ENCODE data around the gene SYTL5.
A peak's percentile ranks its signal among the peaks of the same experiment; 100 is the strongest.

SYTL5 gene

DNA sequence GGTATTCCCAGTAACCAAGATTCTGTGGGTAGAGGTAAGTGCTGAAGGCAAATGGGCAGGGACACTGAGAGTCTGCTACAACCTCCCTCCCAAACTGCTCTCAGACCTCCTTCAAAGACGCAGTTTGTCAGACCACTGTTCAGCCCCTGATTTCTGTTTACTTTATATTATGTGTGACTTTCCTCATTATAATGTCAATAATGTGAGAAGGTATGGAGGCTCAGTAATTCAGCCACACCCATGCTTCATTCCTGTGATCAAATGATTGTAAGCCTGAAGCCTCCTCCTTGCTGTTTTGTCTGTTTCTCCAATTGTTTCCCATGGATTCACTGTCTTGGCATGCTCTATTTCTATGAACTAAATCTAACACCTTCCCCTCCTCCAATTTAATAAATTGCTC is 75.6 kb downstream of the SYTL5 start:
- in situ Hi-C loops (cut with MboI; ENCODE audit: low pct_unique_long_range_greater_than_20kb, low sequenced_read_pairs): no loop called here
- no peak for DNase-seq

DNA sequence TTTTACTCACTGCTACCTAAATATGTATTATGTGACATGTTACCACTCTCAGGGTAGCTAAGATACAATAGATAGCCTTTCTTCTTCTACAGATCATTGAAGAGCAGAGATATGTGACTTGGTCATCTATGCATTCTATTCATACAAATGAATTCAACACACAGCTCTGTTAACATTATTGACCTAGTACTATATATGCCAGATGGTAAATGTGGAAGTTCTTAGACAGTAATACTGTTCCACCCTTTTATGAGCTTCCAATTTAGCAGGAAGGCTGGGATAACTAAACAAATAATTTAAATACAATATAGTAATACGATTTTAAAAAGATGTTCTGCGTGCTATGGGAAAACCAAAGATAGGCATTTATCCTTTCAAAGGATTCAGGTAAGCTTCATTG is 76.0 kb downstream of the SYTL5 start:
- no peak for DNase-seq
- in situ Hi-C loops (cut with MboI; ENCODE audit: low pct_unique_long_range_greater_than_20kb, low sequenced_read_pairs): no loop called here

DNA sequence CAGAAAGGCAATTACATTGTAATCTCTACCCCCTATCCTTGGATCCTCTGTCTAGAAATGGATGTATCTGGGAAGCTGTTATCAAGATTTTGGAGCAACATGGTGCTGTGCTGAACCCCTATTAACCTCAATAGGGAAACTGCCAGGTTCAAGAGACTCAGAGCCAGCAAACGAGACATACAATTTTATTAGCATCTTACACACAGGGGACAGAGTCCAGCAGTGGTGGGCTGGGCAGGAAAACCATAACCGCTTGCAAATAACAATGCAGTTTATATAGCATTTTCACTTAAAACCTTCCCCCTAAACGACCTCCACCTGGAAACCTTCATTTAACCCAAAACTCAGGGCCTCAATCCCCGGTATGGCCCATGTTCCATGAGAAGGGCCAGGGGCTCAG is 79.5 kb downstream of the SYTL5 start:
- in situ Hi-C loops (cut with MboI; ENCODE audit: low pct_unique_long_range_greater_than_20kb, low sequenced_read_pairs): no loop called here
- no peak for DNase-seq

DNA sequence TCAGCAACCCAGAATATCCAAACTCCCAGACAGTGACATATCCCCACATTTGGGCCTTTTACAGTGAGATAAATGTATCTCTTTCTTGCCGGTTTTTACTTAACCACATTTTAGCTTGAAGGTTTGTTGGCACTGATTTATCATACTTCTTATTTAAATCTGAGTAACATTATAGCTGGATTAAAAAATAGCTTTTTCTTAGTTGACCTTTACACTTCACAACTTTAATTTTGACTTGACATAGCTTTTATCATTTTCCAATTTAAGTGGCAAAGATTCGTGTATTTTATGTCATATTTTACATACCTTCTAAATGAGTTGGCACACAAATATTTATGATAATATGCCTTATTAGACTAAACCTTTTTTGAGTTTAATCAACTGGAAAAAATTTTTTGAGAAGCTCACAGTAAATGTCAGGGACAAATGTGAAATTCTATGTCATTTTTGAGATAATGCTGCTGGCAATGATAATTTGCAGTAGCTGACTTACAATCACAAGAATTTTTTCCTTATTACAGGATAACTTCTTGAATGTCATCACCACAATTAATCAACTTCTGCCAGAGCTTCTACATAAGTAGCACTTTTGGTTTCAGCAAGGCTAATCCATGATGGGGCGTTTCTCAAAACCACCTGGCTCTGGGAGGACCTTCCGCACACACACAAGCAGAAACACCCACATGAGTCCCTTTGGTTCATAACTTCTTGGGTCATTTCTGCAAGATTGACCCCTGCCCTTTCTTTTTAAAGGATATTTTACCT is 80.3 kb downstream of the SYTL5 start:
- DNase-seq: no peak
- in situ Hi-C loops (cut with MboI; ENCODE audit: low pct_unique_long_range_greater_than_20kb, low sequenced_read_pairs): no loop called here

DNA sequence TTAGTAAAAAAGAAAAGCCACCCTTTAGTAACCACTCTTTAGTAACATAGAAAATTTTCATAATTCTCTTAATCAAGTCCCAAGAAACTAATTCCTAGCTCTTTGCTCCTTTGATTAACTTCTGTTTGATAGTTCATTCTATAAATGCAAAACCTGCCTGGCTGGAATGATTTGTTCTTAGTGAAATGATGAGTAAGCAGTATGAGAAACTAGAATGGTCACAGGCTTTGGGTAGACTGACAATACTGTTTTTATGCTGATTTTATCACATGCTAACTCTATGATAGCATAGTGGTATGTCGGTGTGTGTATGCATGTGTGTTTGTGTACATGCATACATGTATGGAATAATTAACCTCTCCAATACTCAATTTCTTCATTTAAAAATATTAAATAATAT is 81.2 kb downstream of the SYTL5 start:
- DNase-seq: no peak
- in situ Hi-C loops (cut with MboI; ENCODE audit: low pct_unique_long_range_greater_than_20kb, low sequenced_read_pairs): no loop called here

DNA sequence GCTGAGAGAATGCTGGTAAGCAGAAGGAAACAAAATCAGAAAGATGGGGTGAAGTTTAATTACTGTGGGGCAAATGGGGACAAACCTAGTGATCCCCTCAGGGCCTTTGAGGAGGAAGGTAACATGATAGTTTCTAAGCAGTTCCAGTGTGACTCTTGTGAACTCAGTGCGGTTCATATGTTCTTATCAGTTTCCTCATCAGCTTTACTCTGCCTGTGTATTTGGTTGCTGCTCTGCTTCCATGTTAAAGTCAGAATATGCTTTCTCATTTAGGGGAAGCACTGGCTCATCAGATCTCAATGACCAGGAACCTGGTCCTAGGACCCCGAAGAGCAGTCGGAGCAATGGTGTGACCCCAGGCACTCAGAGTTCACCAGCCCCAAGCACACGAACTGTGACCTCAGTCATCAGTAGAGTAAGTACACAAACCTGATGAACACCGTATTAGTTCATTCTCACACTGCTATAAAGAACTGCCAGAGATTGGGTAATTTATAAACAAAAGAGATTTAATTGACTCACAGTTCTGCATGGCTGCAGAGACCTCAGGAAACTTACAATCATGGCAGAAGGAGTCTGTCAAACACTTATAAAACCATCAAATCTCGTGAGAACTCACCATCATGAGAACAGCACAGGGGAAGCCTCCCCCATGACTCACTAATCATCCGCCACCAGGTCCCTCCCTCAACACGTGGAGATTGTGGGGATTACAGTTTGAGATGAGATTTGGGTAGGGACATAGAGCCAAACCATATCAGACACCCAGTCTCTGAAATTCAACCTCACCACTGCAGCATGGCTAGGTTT is 83.0 kb downstream of the SYTL5 start:
- in situ Hi-C loops (cut with MboI; ENCODE audit: low pct_unique_long_range_greater_than_20kb, low sequenced_read_pairs): no loop called here
- DNase-seq: no peak

DNA sequence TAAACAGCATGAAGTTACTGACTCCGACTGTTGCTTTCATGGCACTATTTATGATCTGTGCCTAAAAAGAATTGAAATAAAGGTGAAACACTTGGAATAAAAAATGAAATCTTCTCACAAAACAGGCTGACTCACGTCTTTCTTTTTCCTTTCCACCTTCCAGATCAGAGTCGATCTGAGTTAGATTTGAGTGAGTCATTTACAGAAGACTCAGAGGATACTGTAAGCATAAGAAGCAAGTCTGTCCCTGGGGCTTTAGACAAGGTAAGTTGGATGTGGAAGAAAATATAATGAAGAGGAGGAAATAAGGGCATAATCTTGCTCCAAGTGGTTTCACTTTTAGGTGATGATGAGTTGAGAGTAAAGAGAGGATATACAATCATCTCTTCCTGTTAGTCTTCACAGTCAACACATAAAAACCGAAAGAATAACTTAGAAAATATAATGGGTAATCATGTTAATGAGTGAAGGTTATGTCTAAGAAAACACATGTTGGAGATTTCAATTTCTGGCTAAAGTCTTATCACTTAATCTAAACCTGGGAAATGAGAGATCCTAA is 89.7 kb downstream of the SYTL5 start:
- no peak for DNase-seq
- in situ Hi-C loops (cut with MboI; ENCODE audit: low pct_unique_long_range_greater_than_20kb, low sequenced_read_pairs): no loop called here

DNA sequence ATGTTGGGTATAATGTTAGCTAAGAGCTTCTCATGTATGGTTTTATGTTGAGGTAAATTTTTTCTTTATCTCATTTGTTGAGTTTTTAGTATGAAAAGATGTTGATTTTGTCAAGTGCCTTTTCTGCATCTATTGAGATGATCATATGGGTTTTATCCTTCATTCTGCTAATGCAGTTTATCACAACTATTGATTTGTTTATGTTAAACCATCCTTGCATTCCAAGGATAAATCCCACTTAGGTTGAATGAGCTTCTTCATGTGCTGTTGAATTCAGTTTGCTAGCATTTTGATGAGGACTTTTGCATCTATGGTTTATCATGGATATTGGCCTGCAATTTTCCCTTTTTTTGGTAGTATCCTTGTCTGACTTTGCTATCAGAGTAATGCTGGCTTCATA is 93.3 kb downstream of the SYTL5 start:
- no peak for DNase-seq
- in situ Hi-C loops (cut with MboI; ENCODE audit: low pct_unique_long_range_greater_than_20kb, low sequenced_read_pairs): no loop called here

DNA sequence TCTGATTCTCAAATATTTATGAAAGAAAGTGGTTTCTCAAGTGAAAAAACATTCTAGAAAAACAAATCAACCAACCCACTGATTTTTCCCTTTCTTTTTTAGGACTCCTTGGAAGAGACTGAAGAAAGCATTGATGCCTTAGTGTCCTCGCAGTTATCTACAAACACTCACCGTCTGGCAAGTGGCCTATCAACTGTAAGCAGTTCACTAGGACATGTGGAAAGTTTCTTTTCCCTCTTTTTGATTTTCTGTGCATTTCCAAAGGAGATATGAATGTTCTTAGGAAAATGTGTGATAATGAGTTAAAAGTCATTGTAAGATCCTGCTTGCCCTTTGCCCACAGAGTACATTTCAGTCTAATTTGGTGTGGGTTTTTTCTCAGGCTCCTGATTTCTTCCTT is 95.9 kb downstream of the SYTL5 start:
- in situ Hi-C loops (cut with MboI; ENCODE audit: low pct_unique_long_range_greater_than_20kb, low sequenced_read_pairs): no loop called here
- DNase-seq: no peak

DNA sequence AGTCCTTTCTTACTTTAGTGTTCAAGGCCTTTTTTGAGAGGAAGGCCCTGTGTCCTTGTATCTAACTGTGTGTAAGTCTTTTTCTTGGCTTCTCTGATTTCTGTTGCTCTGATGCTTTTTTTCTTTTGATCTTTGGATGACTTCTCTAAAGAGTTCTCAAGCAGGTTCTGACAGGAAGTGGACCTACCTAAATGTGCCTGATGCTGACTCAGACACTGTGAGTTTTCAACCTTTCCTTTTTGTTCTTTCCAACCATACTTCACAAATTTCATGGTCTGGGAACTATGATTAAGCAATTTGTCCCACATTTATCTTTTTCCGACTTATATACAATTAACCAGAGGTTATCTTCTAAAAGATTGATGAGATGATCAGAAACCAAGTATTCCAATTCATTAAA is 96.5 kb downstream of the SYTL5 start:
- in situ Hi-C loops (cut with MboI; ENCODE audit: low pct_unique_long_range_greater_than_20kb, low sequenced_read_pairs): no loop called here
- DNase-seq: no peak

DNA sequence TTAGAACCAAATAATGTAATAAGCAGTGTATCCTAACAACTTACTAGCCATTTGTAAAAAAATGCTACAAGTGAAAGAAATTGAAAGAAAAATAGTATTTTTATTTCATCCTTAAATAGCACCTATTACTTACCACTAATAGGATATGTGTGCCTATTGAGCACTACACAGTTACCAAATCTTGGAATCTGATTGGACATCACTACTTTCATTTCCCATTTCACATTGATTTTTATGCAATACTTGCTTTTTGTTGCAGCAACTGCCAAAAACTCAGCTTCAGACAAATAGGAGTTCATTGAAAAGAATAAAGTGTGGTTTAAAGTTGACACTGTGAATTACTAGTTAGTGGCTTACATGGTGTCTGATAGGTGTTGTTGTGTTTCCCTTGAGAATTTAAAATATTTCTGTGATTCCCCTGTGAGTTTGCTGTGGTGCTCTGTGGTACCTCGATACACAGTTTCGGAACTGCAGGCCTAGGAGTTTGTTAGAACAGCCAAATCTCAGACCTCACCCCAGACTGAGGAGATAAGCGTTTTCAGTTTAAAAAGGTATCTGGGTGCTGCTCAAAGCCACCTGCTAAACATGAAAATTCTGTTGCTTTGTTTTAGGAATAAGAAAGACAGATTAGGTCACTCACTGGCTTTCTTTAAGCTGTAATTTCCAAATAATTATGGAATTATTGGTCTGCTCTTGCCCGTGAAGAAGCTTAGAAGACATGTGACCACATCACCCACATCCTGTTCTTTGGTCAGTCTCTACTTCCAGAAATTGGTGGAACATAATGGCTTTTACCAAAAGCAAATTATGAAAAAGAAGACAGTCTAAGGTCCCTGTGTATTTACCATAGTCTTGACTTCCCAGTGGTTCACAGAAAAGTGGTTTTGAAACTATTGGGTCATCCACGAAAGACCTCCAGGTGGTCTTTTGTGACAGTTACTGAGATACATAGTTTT is 97.8 kb downstream of the SYTL5 start:
- in situ Hi-C loops (cut with MboI; ENCODE audit: low pct_unique_long_range_greater_than_20kb, low sequenced_read_pairs): no loop called here
- peak; percentile 3 for DNase-seq

DNA sequence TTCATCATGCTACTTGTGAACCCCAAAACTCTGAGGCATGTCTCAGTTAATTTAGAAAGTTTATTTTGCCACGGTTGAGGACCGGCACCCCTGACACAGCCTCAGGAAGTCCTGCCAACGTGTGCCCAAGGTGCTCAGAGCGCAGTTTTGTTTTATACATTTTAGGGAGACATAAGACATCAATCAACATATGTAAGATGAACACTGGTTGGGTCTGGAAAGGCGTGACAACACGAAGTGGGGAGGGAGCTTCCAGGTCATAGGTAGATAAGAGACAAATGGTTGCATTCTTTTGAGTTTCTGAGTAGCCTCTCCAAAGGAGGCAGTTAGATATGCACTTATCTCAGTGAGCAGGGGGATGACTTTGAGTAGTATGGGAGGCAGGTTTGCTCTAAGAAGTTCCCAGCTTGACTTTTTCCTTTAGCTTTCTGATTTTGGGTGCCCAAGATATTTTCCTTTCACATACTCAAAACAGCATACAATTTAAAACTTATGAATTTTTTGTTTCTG is 98.9 kb downstream of the SYTL5 start:
- in situ Hi-C loops (cut with MboI; ENCODE audit: low pct_unique_long_range_greater_than_20kb, low sequenced_read_pairs): no loop called here
- DNase-seq: no peak

DNA sequence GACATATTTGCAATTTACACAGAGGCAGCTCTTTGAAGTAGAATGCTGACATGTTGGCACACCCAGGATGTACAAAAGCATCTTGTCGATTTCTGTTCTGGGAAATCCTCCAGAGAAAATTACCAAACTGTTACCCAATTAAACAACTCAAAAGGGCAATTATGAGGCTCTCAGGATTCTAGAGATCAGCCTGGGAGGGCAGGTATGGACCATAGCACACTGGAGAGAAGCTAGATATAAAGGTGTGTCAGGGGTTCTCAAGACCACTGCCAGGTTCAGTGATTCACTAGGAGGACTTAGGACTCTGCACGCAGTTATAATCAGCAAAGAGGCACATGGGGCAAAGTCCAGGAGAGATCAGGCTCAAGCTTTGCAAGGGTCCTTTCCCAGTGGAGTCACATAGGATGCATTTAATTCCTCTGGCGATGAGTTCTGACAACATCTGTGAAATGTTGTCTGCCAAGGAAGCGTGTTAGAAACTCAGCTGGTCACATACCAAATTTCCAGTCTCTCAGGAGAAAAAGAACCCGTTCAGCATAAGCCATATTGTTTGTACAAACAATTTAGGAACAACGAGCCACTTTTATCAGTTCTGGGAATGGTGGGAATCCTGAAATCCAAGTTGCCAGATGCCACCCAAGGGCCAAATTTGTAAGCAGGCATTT is 100.8 kb downstream of the SYTL5 start:
- in situ Hi-C loops (cut with MboI; ENCODE audit: low pct_unique_long_range_greater_than_20kb, low sequenced_read_pairs): no loop called here
- DNase-seq: no peak

DNA sequence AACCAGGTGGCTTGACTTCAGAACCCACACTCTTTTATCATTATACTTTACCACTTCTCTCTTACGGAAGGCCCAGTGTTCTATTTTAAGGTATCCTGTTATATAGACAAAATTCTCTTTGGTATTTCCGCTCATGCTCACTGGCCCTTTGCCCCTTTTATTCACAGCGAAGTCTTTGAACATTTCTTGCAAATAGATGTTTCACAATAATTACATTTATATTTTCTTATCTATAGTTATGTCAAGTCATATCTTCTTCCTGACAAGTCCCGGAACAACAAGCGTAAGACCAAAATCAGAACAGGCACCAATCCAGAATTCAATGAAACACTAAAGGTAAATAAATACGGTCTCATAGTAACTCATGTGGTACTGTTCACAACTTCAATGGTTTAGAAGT is 102.0 kb downstream of the SYTL5 start:
- no peak for DNase-seq
- in situ Hi-C loops (cut with MboI; ENCODE audit: low pct_unique_long_range_greater_than_20kb, low sequenced_read_pairs): no loop called here

DNA sequence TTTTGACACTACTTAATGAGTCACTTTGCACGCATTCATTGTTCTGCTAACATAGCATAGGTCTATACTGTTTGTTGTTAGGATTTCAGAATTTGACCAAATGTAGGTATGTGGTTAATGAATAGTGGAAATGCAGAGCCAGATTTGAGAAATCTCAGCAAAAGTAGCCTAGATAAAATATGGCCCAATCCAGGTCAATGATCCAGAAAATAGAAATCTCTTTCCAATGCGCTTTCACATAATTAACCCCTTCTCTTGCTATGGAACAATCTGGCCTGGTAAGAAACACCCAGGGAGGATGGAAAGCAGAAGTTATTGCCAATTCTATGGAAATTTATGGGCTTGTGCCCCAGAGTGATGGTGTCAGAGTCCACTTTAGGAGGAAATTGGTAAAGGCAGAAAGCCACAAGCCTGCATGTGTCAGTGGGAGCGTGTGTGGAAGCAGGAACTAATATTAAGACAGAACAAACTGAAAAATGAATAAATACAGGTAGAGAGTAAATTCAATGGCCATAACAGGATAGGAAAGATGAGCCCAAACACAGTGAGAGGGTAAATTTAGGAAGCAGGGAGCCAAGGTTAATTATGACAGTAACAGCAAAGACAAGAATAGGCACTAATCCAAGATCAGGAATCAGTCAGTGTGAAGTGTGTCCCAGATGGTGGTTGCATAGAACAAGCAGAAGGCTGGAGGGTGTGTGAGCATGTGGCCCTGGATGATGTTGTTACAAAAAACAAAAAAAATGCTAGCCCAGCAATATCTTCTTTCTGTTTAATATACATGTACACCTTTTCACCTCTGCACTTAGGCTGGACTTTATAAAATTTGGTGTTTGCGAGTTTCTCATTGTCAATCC is 102.9 kb downstream of the SYTL5 start:
- peak; percentile 15 for DNase-seq
- in situ Hi-C loops (cut with MboI; ENCODE audit: low pct_unique_long_range_greater_than_20kb, low sequenced_read_pairs): no loop called here

DNA sequence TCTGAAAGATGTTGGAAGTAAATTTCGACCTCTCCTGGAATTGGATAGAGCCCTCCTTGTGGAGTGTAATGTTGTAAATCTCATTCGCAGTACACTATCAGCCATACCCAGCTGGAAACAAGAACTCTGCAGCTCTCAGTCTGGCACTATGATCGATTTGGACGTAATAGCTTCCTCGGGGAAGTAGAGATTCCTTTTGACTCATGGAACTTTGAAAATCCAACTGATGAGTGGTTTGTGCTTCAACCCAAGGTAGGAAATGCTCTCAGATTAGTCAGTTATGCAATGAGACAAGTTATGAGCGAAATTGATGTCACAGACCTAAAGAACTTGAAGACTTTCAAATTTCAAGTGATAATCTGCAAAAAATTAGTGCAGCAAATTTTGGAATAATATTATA is 103.9 kb downstream of the SYTL5 start:
- in situ Hi-C loops (cut with MboI; ENCODE audit: low pct_unique_long_range_greater_than_20kb, low sequenced_read_pairs): no loop called here
- no peak for DNase-seq

DNA sequence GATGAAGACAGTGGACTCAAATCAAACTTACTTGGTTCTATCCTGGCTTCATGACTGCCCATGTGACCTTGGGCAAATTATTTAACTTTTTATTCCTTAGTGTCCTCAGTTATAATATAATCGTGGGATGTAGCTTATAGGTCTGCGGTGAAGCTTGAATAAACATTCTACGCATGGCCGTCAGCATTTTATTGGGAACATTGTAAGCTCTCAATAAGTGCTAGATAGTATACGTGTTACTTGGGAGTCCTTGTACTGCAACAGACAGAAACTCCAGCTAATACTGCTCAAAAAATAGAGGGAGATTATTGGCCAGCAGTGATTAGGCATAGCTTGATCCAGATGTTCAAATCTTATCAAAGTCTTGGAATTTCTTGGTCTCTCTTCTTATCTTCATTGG is 104.8 kb downstream of the SYTL5 start:
- in situ Hi-C loops (cut with MboI; ENCODE audit: low pct_unique_long_range_greater_than_20kb, low sequenced_read_pairs): no loop called here
- DNase-seq: no peak

DNA sequence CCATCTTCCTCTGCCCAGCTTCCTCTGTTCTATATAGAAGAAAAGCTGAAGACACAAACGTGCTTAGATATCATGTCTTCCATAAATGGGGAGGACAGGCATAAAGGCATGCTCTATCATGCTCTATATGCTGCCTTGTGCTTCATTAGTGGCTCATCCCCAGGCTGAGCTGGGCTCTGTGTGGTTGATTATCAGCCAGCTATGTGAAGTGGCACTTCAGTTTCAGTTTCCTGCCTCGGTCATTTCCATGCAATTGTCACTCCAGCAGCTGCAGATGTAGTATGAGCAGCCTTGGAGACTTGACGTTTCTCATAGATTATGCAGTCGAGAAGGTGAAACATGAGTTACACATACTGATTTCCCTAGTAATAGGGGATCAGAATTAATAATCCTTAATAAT is 106.2 kb downstream of the SYTL5 start:
- in situ Hi-C loops (cut with MboI; ENCODE audit: low pct_unique_long_range_greater_than_20kb, low sequenced_read_pairs): no loop called here
- DNase-seq: no peak

Data from KBM-7 (cell line).